ENCODE measurements around the gene RBM47.

Gene RBM47

GRCh38 chr4:40564815-40565483 lies 64.7 kb downstream of the RBM47 start:
- ChIA-PET POLR2A (no interaction called here), CTCF (no interaction called here)
- TF ChIP-seq ZNF354C (tag by site-specific recombination; IDR thresholded peaks at IDR 0.05; ENCODE audit: borderline replicate concordance, low read depth): no peak
- no peak for TF ChIP-seq ZNF549 (tag by site-specific recombination; IDR thresholded peaks at IDR 0.05)
- TF ChIP-seq ZBTB17 (tag by site-specific recombination; IDR thresholded peaks at IDR 0.05): peak; percentile 63
- TF ChIP-seq MZF1 (tag by site-specific recombination; IDR thresholded peaks at IDR 0.05; ENCODE audit: borderline replicate concordance): no peak
- peak; percentile 59 for TF ChIP-seq ZIC2 (tag by site-specific recombination; IDR thresholded peaks at IDR 0.05)
- Histone ChIP-seq H3K9me3 (ENCODE audit: control insufficient read depth, insufficient read depth, low read depth, low read length) (no peaks in the 10 kb centered on the region), H3K36me3 (ENCODE audit: control insufficient read depth in 2 of 2, insufficient read depth in 1 of 2, low read length in 2 of 2) (no peaks in the 10 kb centered on the region), H3K4me3 (ENCODE audit: low read depth, low read length) (no peak overlapping the region), H3K27ac (ENCODE audit: extremely low read depth, low read depth, low read length) (no peak overlapping the region), H3K4me1 (ENCODE audit: control insufficient read depth, insufficient read depth, low read length) (no peaks in the 10 kb centered on the region)

GRCh38 chr4:40564004-40564403 lies 65.7 kb downstream of the RBM47 start:
- ChIA-PET POLR2A (no interaction called here), CTCF (no interaction called here)
- TF ChIP-seq MEIS1 (CRISPR knock-in tag; IDR thresholded peaks at IDR 0.05; ENCODE audit: borderline replicate concordance) (no peak), ZNF776 (tag by site-specific recombination; IDR thresholded peaks at IDR 0.05; ENCODE audit: borderline replicate concordance) (no peak), ZNF354C (tag by site-specific recombination; IDR thresholded peaks at IDR 0.05; ENCODE audit: borderline replicate concordance, low read depth) (no peak), GLI2 (tag by site-specific recombination; IDR thresholded peaks at IDR 0.05; ENCODE audit: borderline replicate concordance, low read depth) (no peak), ZNF624 (tag by site-specific recombination; IDR thresholded peaks at IDR 0.05) (no peak), ZNF239 (tag by site-specific recombination; IDR thresholded peaks at IDR 0.05) (no peak), HOXA7 (CRISPR knock-in tag; IDR thresholded peaks at IDR 0.05; ENCODE audit: borderline replicate concordance) (no peak), ZNF707 (tag by site-specific recombination; IDR thresholded peaks at IDR 0.05) (no peak), RBAK (tag by site-specific recombination; IDR thresholded peaks at IDR 0.05) (no peak), ZNF561 (tag by site-specific recombination; IDR thresholded peaks at IDR 0.05; ENCODE audit: borderline replicate concordance) (no peak), ZNF292 (tag by site-specific recombination; IDR thresholded peaks at IDR 0.05; ENCODE audit: borderline replicate concordance, low read depth) (no peak)
- Histone ChIP-seq H3K9me3 (ENCODE audit: control insufficient read depth, insufficient read depth, low read depth, low read length) (no peaks in the 10 kb centered on the region), H3K4me1 (ENCODE audit: control insufficient read depth, insufficient read depth, low read length) (no peaks in the 10 kb centered on the region), H3K4me3 (ENCODE audit: low read depth, low read length) (no peak overlapping the region), H3K27ac (ENCODE audit: extremely low read depth, low read depth, low read length) (no peak overlapping the region), H3K36me3 (ENCODE audit: control insufficient read depth in 2 of 2, insufficient read depth in 1 of 2, low read length in 2 of 2) (no peaks in the 10 kb centered on the region)

GRCh38 chr4:40563401-40563800 lies 66.3 kb downstream of the RBM47 start:
- Histone ChIP-seq H3K4me3 (ENCODE audit: low read depth, low read length) (no peak overlapping the region), H3K27ac (ENCODE audit: extremely low read depth, low read depth, low read length) (no peak overlapping the region), H3K4me1 (ENCODE audit: control insufficient read depth, insufficient read depth, low read length) (no peaks in the 10 kb centered on the region), H3K36me3 (ENCODE audit: control insufficient read depth in 2 of 2, insufficient read depth in 1 of 2, low read length in 2 of 2) (no peaks in the 10 kb centered on the region), H3K9me3 (ENCODE audit: control insufficient read depth, insufficient read depth, low read depth, low read length) (no peaks in the 10 kb centered on the region)
- CTCF ChIA-PET: interaction anchor here (0.6 kb wide), 1 partner anchor 13 kb away, joined by 4 read pairs; no protein-coding TSS in a partner anchor
- POLR2A ChIA-PET: interaction anchor here (0.6 kb wide), 1 partner anchor 107 kb away, joined by 4 read pairs; no protein-coding TSS in a partner anchor
- TF ChIP-seq ZNF24 (tag by site-specific recombination; IDR thresholded peaks at IDR 0.05): no peak
- TF ChIP-seq ZNF48 (tag by site-specific recombination; IDR thresholded peaks at IDR 0.05): no peak
- no peak for TF ChIP-seq ZNF843 (tag by site-specific recombination; IDR thresholded peaks at IDR 0.05)
- TF ChIP-seq ZBTB26 (tag by site-specific recombination; optimal IDR thresholded peaks at IDR 0.05): no peak
- TF ChIP-seq HIC1 (tag by site-specific recombination; IDR thresholded peaks at IDR 0.05): no peak
- TF ChIP-seq OSR2 (tag by site-specific recombination; IDR thresholded peaks at IDR 0.05): no peak
- no peak for TF ChIP-seq GFI1B (tag by site-specific recombination; IDR thresholded peaks at IDR 0.05)
- no peak for TF ChIP-seq ZNF658 (tag by site-specific recombination; IDR thresholded peaks at IDR 0.05)
- TF ChIP-seq ZNF311 (tag by site-specific recombination; IDR thresholded peaks at IDR 0.05; ENCODE audit: borderline replicate concordance): no peak
- TF ChIP-seq ZNF202 (tag by site-specific recombination; IDR thresholded peaks at IDR 0.05; ENCODE audit: borderline replicate concordance): no peak
- no peak for TF ChIP-seq ZNF302 (tag by site-specific recombination; IDR thresholded peaks at IDR 0.05; ENCODE audit: low read depth)
- no peak for TF ChIP-seq ZNF624 (tag by site-specific recombination; IDR thresholded peaks at IDR 0.05)
- TF ChIP-seq ZNF175 (tag by site-specific recombination; IDR thresholded peaks at IDR 0.05): no peak
- TF ChIP-seq ZNF585B (tag by site-specific recombination; IDR thresholded peaks at IDR 0.05): no peak
- no peak for TF ChIP-seq ELK4 (IDR thresholded peaks at IDR 0.05; ENCODE audit: borderline replicate concordance, low read depth, low read length)
